GM19099 (cell line): ENCODE data around the gene POF1B.

Experiments used
- POLR2A ChIP-seq: IDR thresholded peaks from 3 replicates; pipeline ENCODE4 v1.6.1; 2011; ENCODE audit warnings: low read depth; ENCODE audit not compliant: insufficient read length; ENCODE audit errors: extremely low read depth

The POF1B gene, protein sequence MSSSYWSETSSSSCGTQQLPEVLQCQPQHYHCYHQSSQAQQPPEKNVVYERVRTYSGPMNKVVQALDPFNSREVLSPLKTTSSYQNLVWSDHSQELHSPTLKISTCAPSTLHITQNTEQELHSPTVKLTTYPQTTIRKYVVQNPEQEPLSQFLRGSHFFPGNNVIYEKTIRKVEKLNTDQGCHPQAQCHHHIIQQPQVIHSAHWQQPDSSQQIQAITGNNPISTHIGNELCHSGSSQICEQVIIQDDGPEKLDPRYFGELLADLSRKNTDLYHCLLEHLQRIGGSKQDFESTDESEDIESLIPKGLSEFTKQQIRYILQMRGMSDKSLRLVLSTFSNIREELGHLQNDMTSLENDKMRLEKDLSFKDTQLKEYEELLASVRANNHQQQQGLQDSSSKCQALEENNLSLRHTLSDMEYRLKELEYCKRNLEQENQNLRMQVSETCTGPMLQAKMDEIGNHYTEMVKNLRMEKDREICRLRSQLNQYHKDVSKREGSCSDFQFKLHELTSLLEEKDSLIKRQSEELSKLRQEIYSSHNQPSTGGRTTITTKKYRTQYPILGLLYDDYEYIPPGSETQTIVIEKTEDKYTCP

DNA sequence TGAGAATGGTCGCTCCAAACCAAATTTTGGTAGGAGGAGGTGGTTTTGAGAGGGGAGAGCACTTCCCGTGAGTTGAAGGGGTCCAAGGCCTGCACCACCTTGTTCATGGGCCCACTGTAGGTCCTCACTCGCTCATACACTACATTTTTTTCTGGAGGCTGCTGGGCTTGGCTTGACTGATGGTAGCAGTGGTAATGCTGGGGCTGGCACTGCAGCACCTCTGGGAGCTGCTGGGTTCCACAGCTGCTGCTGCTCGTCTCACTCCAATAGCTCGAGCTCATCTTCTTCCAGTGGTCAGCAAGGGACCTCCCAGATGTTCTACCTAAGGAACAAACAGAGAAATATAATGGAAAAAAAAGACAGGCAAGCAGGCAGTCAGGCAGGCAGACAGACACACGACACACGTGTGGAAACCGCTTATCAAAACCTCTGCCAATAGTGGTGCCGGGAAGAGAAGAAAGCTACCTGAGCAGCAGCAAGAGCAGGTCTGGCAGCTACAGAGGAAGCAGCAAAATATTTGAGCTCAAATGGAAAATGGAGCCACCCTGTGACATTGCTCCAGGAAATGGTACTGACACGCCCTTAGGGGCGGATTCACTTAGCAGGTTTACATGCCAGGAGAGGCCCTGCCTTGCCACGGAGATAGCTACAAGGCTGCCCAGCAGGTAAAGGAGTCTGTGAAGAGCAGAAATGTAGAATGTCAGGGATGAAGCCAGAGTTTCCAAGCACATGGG is at the start of gene POF1B:
TSS of gene POF1B (minus strand) at position 492 of the 734 bp plus-strand sequence. CDS start at position 281, 211 bp downstream.
- TF ChIP-seq POLR2A = no peak

DNA sequence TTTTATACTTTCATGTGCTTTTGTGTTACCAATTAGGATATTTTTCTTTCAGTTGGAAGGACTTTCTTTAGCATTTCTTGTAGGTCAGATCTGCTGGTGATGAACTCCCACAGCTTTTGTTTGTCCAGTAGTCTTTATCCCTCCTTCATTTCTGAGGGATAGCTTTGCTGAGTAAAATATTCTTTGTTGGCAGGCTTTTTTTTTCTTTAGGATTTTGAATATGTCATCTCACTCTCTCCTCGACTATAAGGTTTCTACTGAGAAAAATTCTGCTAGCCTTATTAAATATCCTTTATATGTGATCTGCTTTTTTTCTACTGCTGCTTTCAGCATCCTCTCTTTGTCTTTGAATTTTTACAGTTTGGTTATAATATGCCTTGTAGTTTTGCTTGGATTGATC is 49.6 kb upstream of the POF1B start:
- no peak for TF ChIP-seq POLR2A

DNA sequence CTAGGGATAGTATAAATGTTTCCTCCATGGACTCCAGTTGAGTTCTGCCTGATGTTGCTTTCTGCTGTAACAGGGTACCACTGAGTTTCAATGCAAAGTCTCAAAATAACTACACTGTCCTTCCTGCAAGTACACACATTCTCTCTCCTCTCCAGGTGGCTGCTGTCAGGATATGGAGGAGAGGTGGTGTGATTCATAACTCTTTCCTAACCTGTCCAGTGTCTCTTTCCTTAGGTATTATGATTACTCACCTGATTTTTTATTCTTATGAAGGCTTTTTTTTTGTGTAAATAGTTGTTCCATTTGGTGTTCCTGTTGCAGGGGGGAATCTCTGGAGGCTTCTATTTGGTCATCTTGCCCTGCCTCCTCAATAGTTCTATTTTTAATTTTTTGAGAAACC is 39.8 kb upstream of the POF1B start:
- TF ChIP-seq POLR2A = no peak

DNA sequence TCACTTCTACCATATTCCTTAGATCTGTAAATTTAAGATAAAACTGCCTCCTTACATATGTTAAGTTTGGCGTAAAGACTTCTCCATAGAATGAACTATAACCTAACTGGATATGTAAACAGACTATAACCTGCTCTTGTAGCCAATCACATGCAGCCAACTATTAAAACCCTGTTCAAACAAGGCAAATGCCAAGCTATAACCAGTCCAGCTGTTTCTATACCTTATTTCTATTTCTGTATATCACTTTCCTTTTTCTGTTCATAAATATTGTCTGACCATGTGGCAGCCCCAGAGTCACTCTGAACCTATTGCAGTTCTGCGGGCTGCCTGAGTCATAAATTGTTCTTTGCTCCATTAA is 12.4 kb upstream of the POF1B start:
- TF ChIP-seq POLR2A = no peak

DNA sequence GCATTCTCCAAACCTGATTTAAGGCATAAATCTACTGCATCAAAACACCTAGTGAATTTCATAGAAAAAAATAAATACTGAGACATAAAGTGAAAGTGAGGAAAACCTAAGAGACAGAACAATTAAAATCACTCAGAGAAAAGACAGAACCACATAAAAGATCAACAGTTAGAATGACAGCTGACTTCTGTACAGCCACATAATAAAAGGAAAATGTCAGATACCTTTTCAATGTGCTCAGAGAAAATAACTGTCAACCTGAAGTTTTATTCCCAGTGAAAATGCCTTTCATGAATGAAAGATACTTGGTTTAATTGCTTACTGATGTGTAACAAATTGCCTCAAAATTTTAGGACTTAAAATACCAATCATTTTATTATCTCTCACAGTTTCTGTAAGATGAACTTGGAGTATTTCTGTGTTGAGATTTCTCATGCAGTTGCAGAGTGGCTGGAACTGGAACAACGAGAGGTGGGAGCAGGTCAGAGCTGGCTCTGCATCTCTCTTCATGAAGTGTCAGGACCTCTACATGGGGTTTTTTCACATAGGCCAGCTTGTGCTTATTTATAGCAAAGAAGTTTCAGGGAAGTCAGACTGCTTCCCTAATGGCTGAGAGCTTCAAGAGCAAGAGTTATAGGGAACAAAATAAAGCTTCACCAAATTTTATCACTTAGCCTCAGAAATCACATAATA is 11.9 kb upstream of the POF1B start:
- no peak for TF ChIP-seq POLR2A

DNA sequence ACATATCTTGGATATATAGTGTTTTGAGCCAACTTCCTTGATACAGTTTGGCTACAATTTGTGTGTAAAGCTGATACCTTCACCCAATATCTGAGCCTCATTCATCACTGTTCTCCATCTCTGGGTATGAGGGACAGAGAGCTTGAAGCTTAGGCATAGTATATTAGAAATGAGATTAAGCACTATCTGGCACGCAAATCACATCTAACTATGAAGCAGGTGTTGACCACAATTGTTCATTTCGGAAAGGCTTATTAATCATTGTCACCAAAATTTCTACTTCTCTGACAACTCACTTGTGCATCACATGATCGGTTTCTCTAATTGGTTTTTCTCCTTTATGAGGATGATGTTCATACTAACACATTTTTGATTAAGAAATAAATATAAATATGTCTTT is 2.1 kb upstream of the POF1B start:
- TF ChIP-seq POLR2A = no peak

DNA sequence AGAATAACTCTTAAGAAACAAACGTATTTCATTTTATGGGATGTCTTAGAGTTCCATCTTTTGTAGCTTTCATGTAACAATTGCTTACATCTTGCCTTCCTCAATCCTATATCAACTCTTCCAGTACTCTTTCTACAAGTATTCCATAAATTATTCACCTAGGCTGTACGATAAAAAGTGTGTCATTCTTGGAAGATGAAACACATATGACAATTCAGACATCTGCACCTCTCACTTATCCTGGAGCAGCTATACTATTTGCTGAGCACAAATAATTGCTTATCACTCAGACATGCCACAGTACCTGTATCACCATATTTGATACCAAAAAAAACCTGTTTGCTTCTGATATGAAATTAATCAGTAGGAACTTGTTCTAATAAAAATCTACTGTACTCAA is 1.0 kb downstream of the POF1B start:
- no peak for TF ChIP-seq POLR2A

DNA sequence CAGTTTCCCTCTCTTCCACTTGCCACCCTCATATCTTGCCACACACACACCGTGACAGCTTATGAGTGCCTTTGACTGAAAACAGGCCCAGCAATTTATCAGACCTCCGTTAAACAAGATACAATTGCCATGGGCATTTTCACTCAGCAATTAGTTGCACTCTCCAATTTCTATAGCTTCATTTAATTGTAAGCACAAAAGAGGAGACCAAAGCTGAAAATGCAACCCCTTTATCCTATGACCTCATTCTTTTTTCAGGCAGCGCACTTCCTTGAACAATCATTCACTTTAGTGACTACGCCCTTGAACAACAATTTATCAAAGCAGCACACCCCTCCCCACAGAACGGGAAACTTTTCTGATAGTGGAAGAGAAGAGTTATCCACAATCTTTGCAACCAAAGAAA is 4.1 kb downstream of the POF1B start:
- TF ChIP-seq POLR2A = no peak

DNA sequence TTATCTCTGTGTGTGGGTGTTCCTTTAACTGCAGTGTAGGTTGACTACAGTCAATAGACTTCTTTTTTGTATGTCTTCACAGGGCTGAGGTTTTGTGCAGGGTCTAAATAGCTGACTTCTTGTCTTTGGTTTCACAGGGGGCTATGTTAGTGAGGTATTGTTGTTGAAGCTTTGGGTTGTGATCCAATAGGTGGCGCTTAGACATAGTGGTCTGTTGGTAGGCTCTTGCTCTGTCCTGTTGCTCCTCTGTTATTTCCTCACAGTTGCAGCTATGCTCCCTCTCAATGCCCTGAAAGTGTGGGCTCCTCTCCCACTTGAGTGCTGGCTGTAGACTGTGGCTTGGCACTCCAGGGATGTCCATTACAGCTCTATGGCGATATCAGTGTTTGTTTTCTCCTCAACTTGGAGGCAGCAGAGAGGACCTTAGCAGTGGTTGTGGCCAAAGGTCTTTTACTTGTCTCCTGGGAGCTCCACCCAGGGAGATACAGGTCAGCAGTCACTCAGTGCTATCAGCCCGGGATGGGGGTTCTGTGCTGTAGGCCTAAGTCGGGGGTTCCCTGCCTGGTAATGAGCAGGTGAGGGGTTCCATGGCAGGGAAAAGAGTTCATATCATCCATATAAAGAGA is 14.0 kb downstream of the POF1B start:
- no peak for TF ChIP-seq POLR2A

DNA sequence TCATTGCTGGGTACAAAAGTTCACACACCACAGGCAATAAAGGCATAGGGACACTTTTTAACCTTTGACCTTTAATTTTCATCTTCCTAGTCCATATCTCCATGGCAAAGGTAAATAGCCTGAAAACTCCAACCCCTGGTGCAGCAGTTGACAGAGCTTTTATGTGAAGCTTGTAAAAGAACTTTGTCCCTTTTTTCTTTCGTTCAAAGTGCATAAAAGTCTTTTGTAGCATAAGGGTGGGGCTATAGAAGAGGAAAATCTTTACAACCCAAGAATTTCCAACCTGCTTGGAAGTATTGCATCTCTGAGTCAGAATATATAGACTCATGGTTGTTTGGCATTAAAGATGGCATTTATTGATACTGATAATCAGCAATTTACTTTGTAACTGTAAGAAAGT is 20.4 kb downstream of the POF1B start:
- no peak for TF ChIP-seq POLR2A

DNA sequence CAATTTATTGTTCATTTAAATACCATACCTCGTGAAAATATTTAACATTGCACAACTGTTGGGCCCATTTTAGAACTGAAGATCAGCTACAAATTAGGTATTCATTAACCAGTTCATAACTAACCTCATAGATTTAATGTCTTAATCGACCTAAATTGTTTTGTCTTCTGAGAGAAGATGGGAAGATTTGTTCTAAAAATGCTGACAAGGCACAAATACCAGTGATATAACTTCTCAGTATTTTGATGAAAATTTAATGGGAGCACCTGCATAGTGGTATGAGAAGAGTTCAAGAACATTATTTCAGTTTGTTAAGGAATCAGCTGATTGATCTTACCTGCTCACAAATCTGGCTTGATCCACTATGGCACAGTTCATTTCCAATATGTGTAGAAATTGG is 33.9 kb downstream of the POF1B start:
- no peak for TF ChIP-seq POLR2A

DNA sequence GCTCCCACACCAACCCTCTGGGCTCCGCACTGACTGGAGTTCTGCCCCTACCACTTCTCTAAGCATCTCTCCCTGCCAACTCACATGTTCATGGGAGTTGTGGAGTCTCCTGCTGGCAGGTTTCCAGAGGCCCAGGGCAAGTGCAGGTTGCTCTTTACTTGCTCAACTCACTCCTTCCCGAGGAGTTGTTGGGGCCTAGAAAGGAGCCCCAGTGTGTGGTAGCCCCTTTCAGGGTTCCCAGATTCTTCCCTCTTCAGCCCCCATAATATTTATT is 52.5 kb downstream of the POF1B start:
- TF ChIP-seq POLR2A = no peak

DNA sequence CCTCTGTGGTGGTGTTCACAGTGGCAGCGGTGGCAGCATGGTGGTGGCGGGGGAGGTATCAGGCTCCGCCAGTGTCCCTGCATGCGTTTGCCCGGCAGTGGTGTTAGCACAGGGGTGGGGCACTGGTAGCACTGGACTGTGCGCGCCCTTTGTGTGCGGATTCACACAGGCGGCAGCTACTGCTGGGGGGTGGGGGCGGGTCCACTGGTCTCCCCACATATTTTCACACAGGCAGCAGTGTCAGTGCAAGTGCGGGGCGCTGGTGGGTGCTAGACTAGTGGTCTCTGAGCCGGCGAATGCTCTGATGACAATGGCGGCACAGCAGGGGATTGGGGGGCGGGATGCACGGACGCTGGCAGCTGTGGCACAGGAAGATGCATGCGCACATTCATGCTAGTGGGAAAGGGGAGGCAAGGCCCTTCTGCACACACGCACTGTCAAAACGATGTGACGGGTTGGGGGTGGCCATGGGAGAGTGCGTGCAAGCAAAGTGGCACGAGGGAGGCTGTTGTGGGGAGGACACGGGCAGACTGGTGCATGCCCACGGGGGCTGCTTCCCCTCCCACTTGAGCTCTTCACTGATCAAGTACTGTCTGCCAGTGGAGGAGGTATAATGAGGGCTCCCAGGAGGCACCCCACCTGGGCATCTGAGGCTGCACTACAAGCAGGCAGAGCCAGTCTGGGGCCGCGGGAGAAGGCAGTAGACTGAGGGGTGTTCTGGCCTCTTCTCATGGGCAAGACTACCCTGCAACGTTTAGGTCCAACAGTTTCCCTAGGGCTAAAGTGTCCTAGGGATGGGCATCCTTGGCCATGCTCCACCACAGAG is 53.0 kb downstream of the POF1B start:
- TF ChIP-seq POLR2A = no peak

DNA sequence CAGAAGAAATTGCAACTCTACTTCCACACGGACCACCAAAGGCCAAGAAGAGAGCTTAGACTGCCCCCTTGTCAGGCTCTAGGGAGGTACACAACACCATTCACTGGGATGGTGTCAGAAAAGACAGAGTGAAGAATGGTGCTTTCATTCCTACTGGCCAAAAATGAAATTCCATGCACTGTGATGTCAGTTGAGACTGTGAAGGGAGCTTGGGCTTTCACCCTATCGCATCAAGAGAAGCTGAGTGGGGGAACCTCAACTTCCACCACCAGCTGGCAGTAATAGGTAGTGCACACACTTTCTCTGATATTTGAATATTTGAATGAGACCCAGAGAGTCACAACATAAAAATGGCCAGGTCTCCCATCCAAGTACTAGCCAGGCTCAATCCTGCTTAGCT is 69.7 kb downstream of the POF1B start:
- no peak for TF ChIP-seq POLR2A
